IgD-negative memory B cell (primary cell): Measurements from ENCODE around the gene LRRFIP2. TPM values are rescaled to one million over a fixed set of nuclear protein-coding genes. Genes with fewer than 3 reads are reported as not detected.

Experiments
- H3K27ac Mint-ChIP-seq, 3 donors: one replicate each; pipeline ENCODE4 v1.8.0; 2020 to 2022; ENCODE audit warnings: mild to moderate bottlenecking in 3 of 3, mixed read lengths in 3 of 3, moderate library complexity in 1 of 3
- H3K27me3 Mint-ChIP-seq: one replicate; pipeline ENCODE4 v1.8.0; 2021; ENCODE audit warnings: mixed read lengths
- H3K36me3 Mint-ChIP-seq: one replicate; pipeline ENCODE4 v1.8.0; 2020; ENCODE audit warnings: mild to moderate bottlenecking, mixed read lengths
- H3K4me1 Mint-ChIP-seq, 3 donors: one replicate each; pipeline ENCODE4 v1.8.0; 2020 to 2022; ENCODE audit warnings: mixed read lengths in 3 of 3, mild to moderate bottlenecking in 1 of 3
- H3K4me3 Mint-ChIP-seq, 4 donors: one replicate each; pipeline ENCODE4 v1.8.0; 2020 to 2022; ENCODE audit warnings: mild to moderate bottlenecking in 4 of 4, mixed read lengths in 4 of 4, moderate library complexity in 3 of 4
- H3K9me3 Mint-ChIP-seq, 3 donors: one replicate each; pipeline ENCODE4 v1.8.0; 2020 to 2021; ENCODE audit warnings: mixed read lengths in 3 of 3, mild to moderate bottlenecking in 1 of 3
- polyA plus RNA-seq: library from polyadenylated mRNA; unstranded; fragments of 300-500 nt; fragmentation: Illumina TruSeq; gene quantifications from one replicate; pipeline ENCODE4 v1.2.3, GENCODE V29; 2021

LRRFIP2 gene
- polyA plus RNA-seq, 1 donor from 2014 or later = 22.0 TPM

GRCh38 chr3:37031096-37031682 is 143.2 kb downstream of the LRRFIP2 start:
- Mint-ChIP-seq H3K27me3 (no peaks in the 10 kb centered on the region), H3K27ac (no peak overlapping the region), H3K4me1 (peaks cover 0 to 5% (median 0%) of the 10 kb centered on the region in 3 donors), H3K36me3 (peaks cover 23% of the 10 kb centered on the region), H3K9me3 (peaks cover 0 to 4% (median 0%) of the 10 kb centered on the region in 3 donors), H3K4me3 (no peak overlapping the region)

GRCh38 chr3:37030588-37030987 is 143.8 kb downstream of the LRRFIP2 start:
- H3K27me3 Mint-ChIP-seq = no peaks in the 10 kb centered on the region
- H3K9me3 Mint-ChIP-seq = peaks cover 0 to 4% (median 0%) of the 10 kb centered on the region in 3 donors
- no peak overlapping the region for H3K4me3 Mint-ChIP-seq
- no peak overlapping the region for H3K27ac Mint-ChIP-seq
- peaks cover 18% of the 10 kb centered on the region for H3K36me3 Mint-ChIP-seq
- peaks cover 0 to 5% (median 0%) of the 10 kb centered on the region in 3 donors for H3K4me1 Mint-ChIP-seq

GRCh38 chr3:37029516-37030163 is 144.7 kb downstream of the LRRFIP2 start:
- Mint-ChIP-seq H3K4me3 (no peak overlapping the region), H3K36me3 (peaks cover 16% of the 10 kb centered on the region), H3K9me3 (peaks cover 0 to under 1% (median 0%) of the 10 kb centered on the region in 3 donors), H3K27me3 (no peaks in the 10 kb centered on the region), H3K27ac (no peak overlapping the region), H3K4me1 (peaks cover 4 to 10% (median 4%) of the 10 kb centered on the region in 3 donors)

- H3K27me3 Mint-ChIP-seq = no peaks in the 10 kb centered on the region
- peaks cover 15% of the 10 kb centered on the region for H3K36me3 Mint-ChIP-seq
- peaks cover 4 to 12% (median 8%) of the 10 kb centered on the region in 3 donors for H3K4me1 Mint-ChIP-seq
- no peak overlapping the region for H3K4me3 Mint-ChIP-seq
- no peaks in the 10 kb centered on the region for H3K9me3 Mint-ChIP-seq
- H3K27ac Mint-ChIP-seq = no peak overlapping the region
Observed at GRCh38 chr3:37029111-37029510, 145.3 kb downstream of the LRRFIP2 start.

DNA sequence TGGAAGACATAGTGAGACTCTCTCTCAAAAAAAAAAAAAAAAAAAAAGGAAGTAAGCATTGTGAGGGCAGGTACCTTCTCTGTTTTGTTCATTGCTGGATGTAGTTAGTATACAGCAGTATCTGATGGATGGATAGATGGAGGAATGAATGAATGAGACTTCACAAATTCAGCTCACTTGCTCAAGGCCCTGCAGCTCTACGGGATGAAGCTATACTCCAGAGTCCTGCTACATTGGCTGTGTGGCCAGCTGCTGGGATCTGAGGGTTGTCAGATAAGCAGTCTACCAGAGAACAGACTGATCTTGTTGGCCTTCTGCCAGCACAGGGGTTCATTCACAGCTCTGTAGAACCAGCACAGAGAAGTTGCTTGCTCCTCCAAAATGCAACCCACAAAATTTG is 146.1 kb downstream of the LRRFIP2 start:
- Mint-ChIP-seq H3K27ac (no peak overlapping the region), H3K36me3 (peaks cover 15% of the 10 kb centered on the region), H3K27me3 (no peaks in the 10 kb centered on the region), H3K4me3 (no peak overlapping the region), H3K9me3 (no peaks in the 10 kb centered on the region), H3K4me1 (peaks cover 4 to 16% (median 9%) of the 10 kb centered on the region in 3 donors)

DNA sequence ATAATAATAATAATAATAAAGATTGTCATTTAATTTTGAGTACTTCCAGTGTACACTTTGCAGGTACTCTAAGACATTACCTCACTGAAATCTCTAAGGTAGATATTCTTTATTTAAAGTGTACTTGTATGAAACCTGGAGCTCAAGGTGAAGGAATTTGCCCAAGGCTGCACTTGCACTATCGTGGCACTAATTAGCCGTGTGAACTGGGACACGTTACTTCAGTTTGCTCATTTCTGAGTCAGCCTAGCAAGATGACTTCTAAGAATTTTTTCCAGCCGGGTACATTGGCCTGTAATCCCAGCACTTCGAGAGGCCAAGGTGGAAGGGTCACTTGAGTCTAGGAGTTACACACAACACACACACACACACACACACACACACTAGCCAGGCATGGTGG is 147.5 kb downstream of the LRRFIP2 start:
- Mint-ChIP-seq H3K4me1 (peaks cover 4 to 22% (median 11%) of the 10 kb centered on the region in 3 donors), H3K27me3 (no peaks in the 10 kb centered on the region), H3K27ac (peak overlapping the region in 1 of 3 donors; percentile 69), H3K36me3 (peaks cover 9% of the 10 kb centered on the region), H3K9me3 (no peaks in the 10 kb centered on the region), H3K4me3 (no peak overlapping the region)

DNA sequence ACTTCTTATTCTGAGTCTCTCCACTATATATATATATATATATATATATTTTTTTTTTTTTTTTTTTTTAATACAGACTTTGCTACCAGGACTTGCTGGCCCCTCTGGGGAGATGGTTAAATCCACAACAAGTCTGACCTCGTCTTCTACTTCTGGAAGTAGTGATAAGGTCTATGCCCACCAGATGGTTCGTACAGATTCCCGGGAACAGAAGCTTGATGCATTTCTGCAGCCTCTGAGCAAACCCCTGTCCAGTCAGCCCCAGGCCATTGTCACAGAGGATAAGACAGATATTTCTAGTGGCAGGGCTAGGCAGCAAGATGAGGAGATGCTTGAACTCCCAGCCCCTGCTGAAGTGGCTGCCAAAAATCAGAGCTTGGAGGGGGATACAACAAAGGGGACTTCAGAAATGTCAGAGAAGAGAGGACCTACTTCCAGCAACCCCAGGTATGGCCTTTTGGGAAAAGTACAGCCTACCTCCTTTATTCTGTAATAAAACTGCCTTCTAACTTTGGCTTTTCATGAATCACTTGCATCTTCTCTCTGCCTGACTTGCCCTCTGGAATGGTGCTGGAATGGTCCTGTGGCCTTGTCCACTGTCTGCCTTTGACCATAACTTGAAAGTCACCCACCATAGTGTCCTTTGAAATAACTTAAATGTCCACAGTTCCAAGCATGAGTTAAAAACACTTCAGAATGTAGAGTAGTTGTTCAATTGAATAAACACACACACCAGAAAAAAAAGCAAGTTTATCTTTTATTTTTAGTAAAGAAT is 148.6 kb downstream of the LRRFIP2 start:
- Mint-ChIP-seq H3K4me3 (no peak overlapping the region), H3K36me3 (peaks cover 9% of the 10 kb centered on the region), H3K4me1 (peaks cover 4 to 22% (median 11%) of the 10 kb centered on the region in 3 donors), H3K27me3 (no peaks in the 10 kb centered on the region), H3K27ac (no peak overlapping the region), H3K9me3 (no peaks in the 10 kb centered on the region)

DNA sequence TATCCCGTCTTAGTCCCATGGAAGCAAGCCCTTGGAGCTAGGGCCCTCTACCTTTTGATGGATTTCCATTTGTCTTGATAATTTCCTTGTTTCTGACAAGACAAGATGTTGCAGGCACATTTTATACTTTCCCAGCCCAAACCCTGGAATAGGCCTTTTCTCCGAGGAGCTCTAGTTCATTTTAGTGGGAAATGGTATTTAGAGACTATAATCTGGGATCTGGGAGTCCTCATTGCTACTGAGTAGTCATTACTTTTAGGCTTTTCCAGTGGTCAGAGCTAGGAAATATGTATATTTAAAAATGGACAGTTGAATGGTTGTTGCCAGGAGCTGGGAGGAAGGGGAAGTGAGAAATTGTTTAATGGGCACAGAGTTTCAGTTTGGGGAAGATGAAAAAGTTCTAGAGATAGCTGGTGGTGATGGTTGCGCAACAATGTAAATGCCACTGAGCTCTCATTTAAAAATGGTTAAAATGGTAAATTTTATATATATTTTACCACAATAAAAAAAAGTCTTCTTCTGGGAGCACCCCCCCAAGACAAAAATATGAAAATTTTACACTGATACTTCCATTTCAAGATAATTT is 149.5 kb downstream of the LRRFIP2 start:
- peak overlapping the region in 1 of 3 donors; percentile 69 for H3K27ac Mint-ChIP-seq
- H3K9me3 Mint-ChIP-seq = no peaks in the 10 kb centered on the region

GRCh38 chr3:37024092-37024491 is 150.3 kb downstream of the LRRFIP2 start:
- H3K36me3 Mint-ChIP-seq = peaks cover 9% of the 10 kb centered on the region
- H3K4me1 Mint-ChIP-seq = peaks cover 4 to 22% (median 11%) of the 10 kb centered on the region in 3 donors
- H3K27ac Mint-ChIP-seq = peak overlapping the region in 2 of 3 donors; percentile 46 to 69
- H3K27me3 Mint-ChIP-seq = no peaks in the 10 kb centered on the region
- H3K9me3 Mint-ChIP-seq = no peaks in the 10 kb centered on the region
- no peak overlapping the region for H3K4me3 Mint-ChIP-seq

More for the DNA sequence above, 149.5 kb downstream of the LRRFIP2 start:
- Mint-ChIP-seq H3K36me3 (peaks cover 9% of the 10 kb centered on the region), H3K4me1 (peaks cover 4 to 22% (median 11%) of the 10 kb centered on the region in 3 donors), H3K27me3 (no peaks in the 10 kb centered on the region), H3K4me3 (no peak overlapping the region)

DNA sequence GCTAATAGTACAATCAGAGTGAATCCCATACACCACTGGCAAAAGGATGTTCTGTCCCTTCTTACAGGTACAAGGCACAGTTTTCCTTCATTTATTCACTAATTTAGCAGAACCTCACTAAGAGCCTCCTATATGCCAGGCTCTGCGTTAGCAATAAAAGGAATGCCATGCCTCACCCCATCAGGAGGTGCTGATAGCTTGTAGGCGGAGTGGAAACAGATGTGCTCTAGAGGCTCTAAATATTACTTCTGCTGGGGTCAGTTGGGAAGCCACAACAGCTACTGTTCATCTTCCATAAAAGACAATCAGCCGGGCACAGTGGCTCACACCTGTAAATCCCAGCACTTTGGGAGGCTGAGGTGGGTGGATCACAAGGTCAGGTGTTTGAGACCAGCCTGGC is 156.7 kb downstream of the LRRFIP2 start:
- Mint-ChIP-seq H3K36me3 (no peaks in the 10 kb centered on the region), H3K27me3 (no peaks in the 10 kb centered on the region), H3K27ac (peak overlapping the region in 1 of 3 donors; percentile 2), H3K4me1 (peaks cover 0 to 4% (median 2%) of the 10 kb centered on the region in 3 donors), H3K9me3 (no peaks in the 10 kb centered on the region), H3K4me3 (no peak overlapping the region)

- no peaks in the 10 kb centered on the region for H3K36me3 Mint-ChIP-seq
- no peaks in the 10 kb centered on the region for H3K27me3 Mint-ChIP-seq
- H3K4me3 Mint-ChIP-seq = no peak overlapping the region
- H3K27ac Mint-ChIP-seq = peak overlapping the region in 1 of 3 donors; percentile 2
- H3K9me3 Mint-ChIP-seq = no peaks in the 10 kb centered on the region
- H3K4me1 Mint-ChIP-seq = no peaks in the 10 kb centered on the region
Observed at GRCh38 chr3:37016903-37017302, 157.5 kb downstream of the LRRFIP2 start.

GRCh38 chr3:37015642-37016041 is 158.7 kb downstream of the LRRFIP2 start:
- no peaks in the 10 kb centered on the region for H3K9me3 Mint-ChIP-seq
- peaks cover 3% of the 10 kb centered on the region for H3K36me3 Mint-ChIP-seq
- no peak overlapping the region for H3K27ac Mint-ChIP-seq
- H3K4me3 Mint-ChIP-seq = no peak overlapping the region
- no peaks in the 10 kb centered on the region for H3K27me3 Mint-ChIP-seq
- H3K4me1 Mint-ChIP-seq = no peaks in the 10 kb centered on the region

GRCh38 chr3:37014620-37015019 is 159.8 kb downstream of the LRRFIP2 start:
- Mint-ChIP-seq H3K4me3 (no peak overlapping the region), H3K4me1 (no peaks in the 10 kb centered on the region), H3K27me3 (no peaks in the 10 kb centered on the region), H3K36me3 (peaks cover 3% of the 10 kb centered on the region), H3K27ac (no peak overlapping the region), H3K9me3 (no peaks in the 10 kb centered on the region)
